GM18511 (cell line): ENCODE measurements around the gene AFAP1L2.

Experiments
- ATAC-seq: cut with Tn5 transposase; IDR thresholded peaks from one replicate; pipeline ENCODE4 v1.9.1; 2021; ENCODE audit warnings: mild to moderate bottlenecking, moderate library complexity; ENCODE audit not compliant: unreplicated experiment

The AFAP1L2 gene

GRCh38 chr10:114276066-114276465 is 128.2 kb downstream of the AFAP1L2 start:
- ATAC-seq, result no peak

- no peak for ATAC-seq
These were observed 129.5 kb downstream of the AFAP1L2 start for GRCh38 chr10:114274616-114275453.

- ATAC-seq, result no peak
These were observed 130.4 kb downstream of the AFAP1L2 start for GRCh38 chr10:114273910-114274309.

- ATAC-seq, result no peak
These were observed 131.6 kb downstream of the AFAP1L2 start for GRCh38 chr10:114272696-114273095.

GRCh38 chr10:114271779-114272167 is 132.5 kb downstream of the AFAP1L2 start:
- no peak for ATAC-seq

GRCh38 chr10:114271075-114271778 is 133.1 kb downstream of the AFAP1L2 start:
- ATAC-seq, result no peak

GRCh38 chr10:114266521-114266920 is 137.8 kb downstream of the AFAP1L2 start:
- no peak for ATAC-seq

GRCh38 chr10:114265392-114266053 is 138.8 kb downstream of the AFAP1L2 start:
- ATAC-seq, result no peak

GRCh38 chr10:114262496-114262895 is 141.8 kb downstream of the AFAP1L2 start:
- no peak for ATAC-seq

GRCh38 chr10:114261076-114261475 is 143.2 kb downstream of the AFAP1L2 start:
- no peak for ATAC-seq

- ATAC-seq, result no peak
These were observed 143.9 kb downstream of the AFAP1L2 start for GRCh38 chr10:114260366-114260765.

GRCh38 chr10:114259824-114260223 is 144.5 kb downstream of the AFAP1L2 start:
- ATAC-seq, result no peak

- no peak for ATAC-seq
These were observed 145.9 kb downstream of the AFAP1L2 start for GRCh38 chr10:114258274-114258840.

- no peak for ATAC-seq
These were observed 146.8 kb downstream of the AFAP1L2 start for GRCh38 chr10:114257498-114257897.

GRCh38 chr10:114256822-114257221 is 147.5 kb downstream of the AFAP1L2 start:
- ATAC-seq, result no peak

GRCh38 chr10:114256008-114256765 is 148.1 kb downstream of the AFAP1L2 start:
- ATAC-seq, result no peak

GRCh38 chr10:114255227-114255626 is 149.1 kb downstream of the AFAP1L2 start:
- ATAC-seq, result no peak

- ATAC-seq, result no peak
These were observed 151.4 kb downstream of the AFAP1L2 start for GRCh38 chr10:114252883-114253282.

GRCh38 chr10:114252092-114252491 is 152.2 kb downstream of the AFAP1L2 start:
- no peak for ATAC-seq

- no peak for ATAC-seq
These were observed 153.6 kb downstream of the AFAP1L2 start for GRCh38 chr10:114250716-114251115.

- no peak for ATAC-seq
These were observed 154.1 kb downstream of the AFAP1L2 start for GRCh38 chr10:114250236-114250635.
